Endometrial microvascular endothelial cells (primary cell): ENCODE results near the gene FICD. TPM values are rescaled to one million over a fixed set of nuclear protein-coding genes. Genes with fewer than 3 reads are reported as not detected.

Source experiments
- in situ Hi-C: cut with HindIII; loops from 2 replicates; pipeline ENCODE4 v1.10.0; 2017; ENCODE audit warnings: low sequenced_read_pairs, low pct_unique_long_range_greater_than_20kb; ENCODE audit errors: inconsistent ontology term
- total RNA-seq: library from RNA; depleted of rRNA; stranded (reverse); fragments of >200 nt; gene quantifications from one replicate; pipeline ENCODE4 v1.2.3, GENCODE V29; 2015; ENCODE audit errors: inconsistent ontology term

The FICD gene
- total RNA-seq, 1 donor from 2014 or later = 5.5 TPM

DNA sequence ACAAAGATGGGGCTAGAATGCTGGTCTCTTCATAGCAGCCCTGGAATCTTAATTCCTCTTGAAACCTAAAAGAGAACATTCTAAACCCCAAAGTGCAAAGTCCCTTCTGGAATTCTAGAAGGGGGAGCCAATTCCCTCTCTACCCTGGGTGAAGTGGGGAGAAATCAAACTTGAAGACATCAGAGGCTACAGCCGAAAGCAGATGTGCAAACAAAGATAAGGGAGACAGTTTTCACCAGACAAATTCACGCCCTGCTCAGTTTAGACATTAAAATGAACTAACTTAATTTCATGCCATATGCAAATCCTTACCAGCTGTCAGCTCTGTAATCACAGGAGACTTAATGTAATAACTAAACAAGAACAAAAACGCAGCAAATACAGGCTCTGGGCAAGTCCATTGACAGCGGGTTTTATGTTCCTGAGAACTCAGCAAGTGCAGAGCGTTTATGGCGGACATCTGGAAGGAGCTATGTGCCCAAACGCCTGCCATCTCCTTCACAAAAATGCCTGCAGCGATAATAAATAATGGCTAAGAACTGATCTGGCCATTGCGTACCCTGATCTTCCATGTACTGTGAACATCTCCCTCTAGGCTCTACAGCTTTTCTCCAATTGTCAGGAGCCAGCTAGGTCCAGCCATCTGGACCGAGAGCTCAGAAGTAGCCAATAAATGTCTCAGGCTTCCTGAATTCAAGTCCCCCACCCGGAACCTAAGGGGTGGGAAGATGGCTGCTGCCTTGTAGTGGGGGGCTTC, 19.1 kb upstream of the FICD start:
- in situ Hi-C loops = no loop called here

DNA sequence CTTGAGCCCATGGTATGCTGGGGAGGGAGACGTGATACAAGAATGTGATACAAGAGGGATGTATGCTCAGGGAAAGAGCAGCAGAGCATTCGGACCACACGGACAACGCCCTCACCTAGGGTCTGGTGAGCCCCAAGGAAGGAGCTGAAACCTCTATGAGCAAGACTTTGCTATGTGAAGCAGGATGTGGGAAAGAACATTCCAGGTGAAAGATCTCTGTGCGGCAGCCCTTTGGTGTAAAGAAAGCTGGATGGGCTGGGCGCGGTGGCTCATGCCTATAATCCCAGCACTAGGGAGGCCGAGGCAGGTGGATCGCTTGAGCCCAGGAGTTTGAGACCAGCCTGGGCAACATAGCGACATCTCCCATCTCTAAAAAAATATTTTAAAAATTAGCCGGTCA, 16.9 kb upstream of the FICD start:
- in situ Hi-C loops = no loop called here

GRCh38 chr12:108502922-108503321, 12.2 kb upstream of the FICD start:
- in situ Hi-C loops = no loop called here

DNA sequence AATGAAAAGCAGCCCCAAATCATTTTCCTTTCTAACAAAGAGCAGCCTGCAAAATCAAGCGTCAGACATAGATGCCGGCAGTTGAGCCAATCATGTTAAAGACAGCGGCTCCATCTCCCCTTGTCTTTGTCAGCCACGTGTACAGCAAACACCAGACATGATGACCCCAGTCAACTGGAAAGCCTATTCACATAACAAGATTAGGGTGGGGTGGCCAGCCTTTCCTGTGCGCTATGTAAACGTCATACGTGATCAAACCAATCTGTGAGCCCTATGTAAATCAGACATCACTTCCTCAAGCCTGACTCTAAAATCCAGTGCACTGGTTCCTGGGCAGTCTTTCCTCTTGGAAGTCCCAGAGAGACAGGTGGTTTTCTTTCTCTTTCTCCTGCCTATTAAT, 9.9 kb upstream of the FICD start:
- in situ Hi-C loops = no loop called here

DNA sequence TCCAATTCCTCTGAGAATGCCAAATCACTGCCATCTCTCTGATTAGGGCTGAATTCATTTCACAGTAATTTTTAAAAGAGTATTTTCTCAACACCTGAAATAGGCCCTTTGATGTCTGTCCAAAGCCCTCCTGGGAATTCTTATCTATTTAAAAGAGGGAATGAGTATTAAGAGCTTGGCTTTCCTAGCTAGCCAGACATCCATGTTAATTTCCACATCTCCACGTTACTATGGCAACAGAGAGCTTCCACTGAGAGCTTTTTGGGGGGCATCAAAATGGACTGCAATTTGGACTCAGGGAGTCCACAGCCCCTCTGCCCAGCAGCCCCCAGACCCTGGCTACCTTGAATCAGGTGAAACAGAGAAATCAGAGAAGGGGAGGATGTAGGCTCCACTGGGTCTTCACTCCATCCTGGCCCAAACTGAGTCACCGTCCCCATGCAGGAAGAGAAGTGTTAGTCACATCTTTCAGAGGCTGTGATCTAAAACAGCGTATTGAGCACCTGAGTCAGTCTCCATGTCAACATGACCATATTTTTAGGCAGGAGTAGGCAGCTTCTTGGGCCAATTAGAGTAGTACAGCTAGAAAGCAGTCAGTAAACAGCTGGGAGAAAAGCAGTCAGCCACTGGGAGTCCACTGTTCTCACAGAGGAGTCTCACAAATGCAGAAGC, 7.0 kb upstream of the FICD start:
- in situ Hi-C loops = no loop called here

- in situ Hi-C loops = no loop called here
These were observed 5.3 kb upstream of the FICD start for GRCh38 chr12:108509806-108510205.

- in situ Hi-C loops = no loop called here
These were observed 4.2 kb upstream of the FICD start for GRCh38 chr12:108510836-108511235.

GRCh38 chr12:108511633-108512540, 3.2 kb upstream of the FICD start:
- in situ Hi-C loops = no loop called here

GRCh38 chr12:108514468-108514972, 557 bp upstream of the FICD start:
- in situ Hi-C loops = no loop called here

DNA sequence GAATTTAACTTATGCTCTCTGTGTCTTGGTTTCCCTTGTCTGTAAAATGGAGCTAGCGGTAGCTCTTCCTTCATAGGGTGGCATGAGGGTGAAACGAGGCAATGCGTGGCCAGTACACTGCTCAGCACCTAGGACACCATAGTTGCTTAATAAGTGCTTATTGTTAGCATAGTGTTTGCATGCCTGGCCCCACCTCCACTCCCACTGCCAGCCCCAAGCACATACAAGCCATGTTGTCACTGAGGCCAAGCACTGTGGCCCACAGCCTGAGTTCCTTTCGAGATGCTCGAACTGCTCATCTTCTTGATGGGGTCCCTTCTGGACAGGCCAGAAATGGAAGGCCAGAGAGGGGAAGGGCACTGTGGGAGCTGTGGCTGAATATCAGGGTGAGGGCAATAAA, 839 bp downstream of the FICD start:
- in situ Hi-C loops = no loop called here

DNA sequence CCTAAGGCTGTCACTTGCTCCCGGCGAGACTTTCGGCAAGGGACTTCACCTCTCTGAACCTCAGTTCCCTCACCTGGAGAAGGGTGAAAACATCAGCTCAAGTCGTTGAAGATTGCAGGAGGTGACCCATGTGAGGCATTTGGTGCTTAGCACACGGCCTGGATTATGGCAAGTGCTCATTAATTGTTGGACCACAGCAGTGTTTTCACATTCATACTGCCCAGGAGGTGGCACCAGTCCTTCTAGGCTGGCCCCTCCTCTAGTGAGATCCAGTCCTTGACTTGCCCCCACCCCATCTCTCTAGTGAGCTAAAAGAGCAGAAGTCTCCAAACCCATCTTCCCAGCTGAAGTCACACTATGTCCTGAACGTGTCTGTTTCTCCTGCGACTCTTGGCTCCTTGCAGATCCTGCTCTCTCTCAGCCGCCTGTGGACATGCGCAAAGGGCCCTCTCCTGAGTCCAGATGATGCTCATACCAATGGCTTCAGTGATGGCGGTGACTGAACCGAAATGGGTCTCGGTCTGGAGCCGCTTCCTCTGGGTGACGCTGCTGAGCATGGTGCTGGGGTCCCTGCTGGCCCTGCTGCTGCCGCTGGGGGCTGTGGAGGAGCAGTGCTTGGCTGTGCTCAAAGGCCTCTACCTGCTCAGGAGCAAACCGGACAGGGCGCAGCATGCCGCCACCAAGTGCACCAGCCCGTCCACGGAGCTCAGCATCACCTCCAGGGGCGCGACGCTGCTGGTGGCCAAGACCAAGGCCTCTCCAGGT, 1.6 kb downstream of the FICD start:
- in situ Hi-C loops = no loop called here

GRCh38 chr12:108517288-108518100, 2.4 kb downstream of the FICD start:
- in situ Hi-C loops = no loop called here

- in situ Hi-C loops = no loop called here
These were observed 3.1 kb downstream of the FICD start for GRCh38 chr12:108518101-108518715.

DNA sequence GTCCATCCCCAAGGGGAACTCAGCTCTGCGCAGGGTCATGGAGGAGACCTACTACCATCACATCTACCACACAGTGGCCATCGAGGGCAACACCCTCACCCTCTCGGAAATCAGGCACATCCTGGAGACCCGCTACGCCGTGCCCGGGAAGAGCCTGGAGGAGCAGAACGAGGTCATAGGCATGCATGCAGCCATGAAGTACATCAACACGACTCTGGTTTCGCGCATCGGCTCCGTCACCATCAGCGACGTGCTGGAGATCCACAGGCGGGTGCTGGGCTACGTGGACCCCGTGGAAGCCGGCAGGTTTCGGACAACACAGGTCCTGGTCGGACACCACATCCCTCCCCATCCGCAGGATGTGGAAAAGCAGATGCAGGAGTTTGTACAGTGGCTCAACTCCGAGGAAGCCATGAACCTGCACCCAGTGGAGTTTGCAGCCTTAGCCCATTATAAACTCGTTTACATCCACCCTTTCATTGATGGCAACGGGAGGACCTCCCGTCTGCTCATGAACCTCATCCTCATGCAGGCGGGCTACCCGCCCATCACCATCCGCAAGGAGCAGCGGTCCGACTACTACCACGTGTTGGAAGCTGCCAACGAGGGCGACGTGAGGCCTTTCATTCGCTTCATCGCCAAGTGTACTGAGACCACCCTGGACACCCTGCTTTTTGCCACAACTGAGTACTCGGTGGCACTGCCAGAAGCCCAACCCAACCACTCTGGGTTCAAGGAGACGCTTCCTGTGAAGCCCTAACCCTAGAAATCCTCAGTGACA, 3.8 kb downstream of the FICD start:
- in situ Hi-C loops = no loop called here

GRCh38 chr12:108519558-108519957, 4.5 kb downstream of the FICD start:
- in situ Hi-C loops = no loop called here

GRCh38 chr12:108523365-108523764, 8.3 kb downstream of the FICD start:
- in situ Hi-C loops = no loop called here

GRCh38 chr12:108525681-108526080, 10.6 kb downstream of the FICD start:
- in situ Hi-C loops = no loop called here
